Stimulated activated CD8-positive, alpha-beta memory T cell treated with anti-CD3 and anti-CD28 coated beads, Interleukin-2, amount 100 ng/mL, for 1 hour (primary cell): ENCODE results near the gene HELZ2.

Source experiments
- DNase-seq, 2 donors: peaks; one replicate each; pipeline ENCODE4 v3.0.0-alpha.2; 2020; ENCODE audit warnings: low read depth in 2 of 2

The HELZ2 gene

GRCh38 chr20:63537525-63538203, 36.4 kb downstream of the HELZ2 start:
- peak; percentile 79 to 84 for DNase-seq

GRCh38 chr20:63536997-63537524, 37.0 kb downstream of the HELZ2 start, which contains the start of gene PTK6:
Gene PTK6 (minus strand): TSS chr20:63537376. CDS start chr20:63537314, 62 bp downstream.
- DNase-seq, result no peak

- DNase-seq, result no peak
These were observed 37.6 kb downstream of the HELZ2 start for GRCh38 chr20:63536241-63536977.

- DNase-seq, result no peak
These were observed 39.0 kb downstream of the HELZ2 start for GRCh38 chr20:63534831-63535651.

GRCh38 chr20:63534427-63534830, 39.6 kb downstream of the HELZ2 start:
- no peak for DNase-seq

- no peak for DNase-seq
These were observed 40.1 kb downstream of the HELZ2 start for GRCh38 chr20:63533871-63534393.

- no peak for DNase-seq
These were observed 40.7 kb downstream of the HELZ2 start for GRCh38 chr20:63533388-63533787.

- no peak for DNase-seq
These were observed 41.5 kb downstream of the HELZ2 start for GRCh38 chr20:63532449-63532971.

- no peak for DNase-seq
These were observed 42.2 kb downstream of the HELZ2 start for GRCh38 chr20:63531686-63532448.

GRCh38 chr20:63530788-63531160, 43.3 kb downstream of the HELZ2 start:
- no peak for DNase-seq

GRCh38 chr20:63529861-63530787, 43.9 kb downstream of the HELZ2 start:
- no peak for DNase-seq

- no peak for DNase-seq
These were observed 44.7 kb downstream of the HELZ2 start for GRCh38 chr20:63529180-63529860.

- DNase-seq, result no peak
These were observed 46.9 kb downstream of the HELZ2 start for GRCh38 chr20:63527184-63527583.

- DNase-seq, result no peak
These were observed 48.1 kb downstream of the HELZ2 start for GRCh38 chr20:63525971-63526370.

GRCh38 chr20:63525185-63525584, 48.9 kb downstream of the HELZ2 start:
- no peak for DNase-seq
